HepG2 (cell line): ENCODE results near the gene JAZF1. TPM values are rescaled to one million over a fixed set of nuclear protein-coding genes. Genes with fewer than 3 reads are reported as not detected.

Source experiments
- ATAC-seq: fragments of 200-7000 bp; cut with Tn5 transposase; 3 replicates; pipeline ENCODE4 v1.9.1; 2020; ENCODE audit warnings: mild to moderate bottlenecking, moderate library complexity
- BruUV-seq: library from RNA; stranded (reverse); fragments of 400-500 nt; replicated peaks from 2 replicates; lab custom pipeline; 2021; lab: Mats Ljungman, UMichigan
- CTCF ChIA-PET: fragments of 300-600 bp; formaldehyde crosslinking; extraction: SDS; loops from one replicate; lab custom pipeline; 2021; ENCODE audit warnings: low total read pairs, inconsistent platforms, low intra/inter-chr PET ratio; lab: Yijun Ruan, JAX
- POLR2A ChIA-PET: fragments of 350-600 bp; sonication (Branson Sonifier 250); formaldehyde crosslinking; loops from one replicate; lab custom pipeline; 2020; ENCODE audit warnings: antibody characterized with exemption, inconsistent platforms; lab: Yijun Ruan, JAX
- DNase-seq: peaks from one replicate; pipeline ENCODE4 v3.0.0-alpha.2; 2015; ENCODE audit warnings: low spot score
- FAIRE-seq: peaks from 3 replicates; lab custom pipeline; 2011; peaks lifted over from hg19 to GRCh38; lab: Jason Lieb, UNC
- H2AFZ ChIP-seq: one replicate; pipeline ENCODE4 v1.6.1; 2011; ENCODE audit warnings: low read length, inconsistent platforms
- H3K27ac ChIP-seq: fragments of 300-600 bp; 3 replicates; pipeline ENCODE4 v1.8.0; 2011; ENCODE audit warnings: mixed run types, mild to moderate bottlenecking, mixed read lengths, low read length, inconsistent platforms; ENCODE audit not compliant: insufficient read depth; ENCODE audit errors: extremely low read length
- H3K27me3 ChIP-seq, 2 experiments: fragments of 200-600 bp in 1 of 2; 2 replicates in 1 of 2; 3 replicates in 1 of 2; pipeline versions ENCODE4 v1.6.0 to v1.8.0; 2011; ENCODE audit warnings: low read length in 2 of 2, mild to moderate bottlenecking in 2 of 2, moderate library complexity in 2 of 2, inconsistent platforms in 1 of 2; ENCODE audit not compliant: insufficient read depth in 2 of 2, control insufficient read depth in 1 of 2
- H3K36me3 ChIP-seq, 2 experiments: fragments of 200-600 bp in 1 of 2; replicated peaks in 1 of 2; 2 replicates in 1 of 2; 3 replicates in 1 of 2; pipeline versions ENCODE4 v1.5.1 to v1.8.0; 2011; ENCODE audit warnings: low read length in 2 of 2, inconsistent platforms in 1 of 2; ENCODE audit not compliant: insufficient read depth in 2 of 2, control insufficient read depth in 1 of 2
- H3K4me1 ChIP-seq: 2 replicates; pipeline ENCODE4 v1.5.1; 2012; ENCODE audit warnings: low read length, inconsistent platforms; ENCODE audit not compliant: insufficient read depth
- H3K4me2 ChIP-seq: 2 replicates; pipeline ENCODE4 v1.6.0; 2011; ENCODE audit warnings: low read depth, low read length, inconsistent platforms
- H3K4me3 ChIP-seq, 3 experiments: fragments of 200-600 bp in 1 of 3; sonication (generic), shearing (Covaris generic) in 1 of 3; replicated peaks in 1 of 3; 2 replicates each; pipeline ENCODE4 v1.5.1; 2011 to 2016; ENCODE audit warnings: low read length in 3 of 3, inconsistent platforms in 2 of 3, low read depth in 2 of 3, mild to moderate bottlenecking in 2 of 3, control low read depth in 1 of 3, mixed read lengths in 1 of 3; ENCODE audit not compliant: insufficient read depth in 1 of 3
- H3K79me2 ChIP-seq: one replicate; pipeline ENCODE4 v1.6.1; 2011; ENCODE audit warnings: low read length, inconsistent platforms; ENCODE audit not compliant: insufficient read depth
- H3K9ac ChIP-seq: 2 replicates; pipeline ENCODE4 v1.6.0; 2011; ENCODE audit warnings: mild to moderate bottlenecking, low read depth, low read length, inconsistent platforms; ENCODE audit not compliant: insufficient read depth
- H3K9me3 ChIP-seq: 2 replicates; pipeline ENCODE4 v1.5.1; 2012; ENCODE audit warnings: mild to moderate bottlenecking, low read length
- H4K20me1 ChIP-seq: 2 replicates; pipeline ENCODE4 v1.6.0; 2011; ENCODE audit warnings: inconsistent platforms, mild to moderate bottlenecking, low read length, moderate library complexity; ENCODE audit not compliant: insufficient read depth
- AKAP8 ChIP-seq: sonication (generic); formaldehyde crosslinking; IDR thresholded peaks from 2 replicates; pipeline ENCODE4 v1.5.1; 2020; ENCODE audit warnings: mild to moderate bottlenecking, missing genetic modification reagents
- FLYWCH1 ChIP-seq: sonication (generic); formaldehyde crosslinking; IDR thresholded peaks from 2 replicates; pipeline ENCODE4 v1.8.1; 2023; ENCODE audit warnings: mild to moderate bottlenecking, missing genetic modification reagents
- KAT2B ChIP-seq: fragments of 150-350 bp; IDR thresholded peaks from 2 replicates; pipeline ENCODE4 v1.6.1; 2014; ENCODE audit warnings: low read depth, low read length, borderline replicate concordance
- PHF5A ChIP-seq: IDR thresholded peaks from one replicate; pipeline ENCODE4 v1.6.1; 2018; ENCODE audit warnings: low read depth, missing genetic modification reagents; ENCODE audit not compliant: unreplicated experiment
- SAFB2 ChIP-seq: sonication (generic); formaldehyde crosslinking; IDR thresholded peaks from 2 replicates; pipeline ENCODE4 v1.5.1; 2020; ENCODE audit warnings: missing genetic modification reagents, low read depth, mild to moderate bottlenecking, borderline replicate concordance
- ZMYM2 ChIP-seq: sonication (generic); formaldehyde crosslinking; IDR thresholded peaks from 2 replicates; pipeline ENCODE4 v1.8.0; 2022; ENCODE audit warnings: mild to moderate bottlenecking, missing genetic modification reagents
- ZNF121 ChIP-seq: sonication (generic); formaldehyde crosslinking; IDR thresholded peaks from 2 replicates; pipeline ENCODE4 v1.5.0; 2020; ENCODE audit warnings: mild to moderate bottlenecking, missing genetic modification reagents
- ZNF773 ChIP-seq: sonication (generic); formaldehyde crosslinking; IDR thresholded peaks from 2 replicates; pipeline ENCODE4 v1.4.0; 2020; ENCODE audit warnings: missing genetic modification reagents, borderline replicate concordance
- ZSCAN30 ChIP-seq: sonication (generic); formaldehyde crosslinking; IDR thresholded peaks from 2 replicates; pipeline ENCODE4 v1.5.0; 2020; ENCODE audit warnings: mild to moderate bottlenecking, missing genetic modification reagents
- ZZZ3 ChIP-seq: sonication (generic); formaldehyde crosslinking; IDR thresholded peaks from 2 replicates; pipeline ENCODE4 v1.4.0; 2020; ENCODE audit warnings: missing genetic modification reagents, mild to moderate bottlenecking, borderline replicate concordance
- WGBS: methylation state at CpG from one replicate; pipeline ENCODE4 v1.1.6; 2017; ENCODE audit warnings: low lambda C conversion rate; 5-methylcytosine and 5-hydroxymethylcytosine counted together
- in situ Hi-C: cut with HindIII; loops from 2 replicates; pipeline ENCODE4 v1.10.0; 2017; ENCODE audit warnings: low pct_unique_long_range_greater_than_20kb; ENCODE audit not compliant: extremely low pct_ligation_motif_present
- intact Hi-C: fragments of 100-400 bp; cut with micrococcal nuclease; formaldehyde crosslinking; loops from one replicate; pipeline ENCODE4 v1.10.0; 2022; ENCODE audit not compliant: unreplicated experiment
- polyA plus RNA-seq, 8 experiments: library from polyadenylated mRNA; depleted of rRNA in 3 of 8; stranded (reverse) in 7 of 8; unstranded in 1 of 8; fragments of >200 nt; fragmentation: Illumina TruSeq in 4 of 8; extraction: Trizol in 4 of 8; gene quantifications; 2 replicates each; pipeline versions ENCODE4 v1.2.1 to v1.2.3, GENCODE V29; 2011 to 2016; ENCODE audit warnings: low read depth in 4 of 8, missing spikeins in 1 of 8, mixed read lengths in 1 of 8; ENCODE audit not compliant: insufficient read depth in 1 of 8
- total RNA-seq, 5 experiments: library from RNA; depleted of rRNA; stranded (reverse); fragments of >200 nt; fragmentation: Illumina TruSeq; extraction: Trizol; gene quantifications; 2 replicates each; pipeline ENCODE4 v1.2.3, GENCODE V29; 2016; ENCODE audit warnings: low read depth in 1 of 5
- TF ChIP-seq, protein P1 (sequence below): sonication (generic); formaldehyde crosslinking; IDR thresholded peaks from 2 replicates; pipeline ENCODE4 v1.4.0; 2020; ENCODE audit warnings: missing genetic modification reagents
- TF ChIP-seq, protein P2 (sequence below): fragments of 450-650 bp; IDR thresholded peaks from 2 replicates; pipeline ENCODE4 v1.6.1; 2017; ENCODE audit warnings: mild to moderate bottlenecking
- TF ChIP-seq, protein P3 (sequence below): sonication (generic); formaldehyde crosslinking; IDR thresholded peaks from 2 replicates; pipeline ENCODE4 v1.4.0; 2020; ENCODE audit warnings: mild to moderate bottlenecking, missing genetic modification reagents
- TF ChIP-seq, protein P4 (sequence below): sonication (generic); formaldehyde crosslinking; IDR thresholded peaks from 2 replicates; pipeline ENCODE4 v1.5.0; 2020; ENCODE audit warnings: mild to moderate bottlenecking, missing genetic modification reagents
- TF ChIP-seq, protein P5 (sequence below): sonication (generic); formaldehyde crosslinking; IDR thresholded peaks from 2 replicates; pipeline ENCODE4 v1.9.0; 2021; ENCODE audit warnings: missing genetic modification reagents, borderline replicate concordance

The JAZF1 gene
- total and polyA plus RNA-seq, 2 of the 13 experiments (the other 11 are each of a cell fraction or from before 2014, with no cell fraction given), result not detected

DNA sequence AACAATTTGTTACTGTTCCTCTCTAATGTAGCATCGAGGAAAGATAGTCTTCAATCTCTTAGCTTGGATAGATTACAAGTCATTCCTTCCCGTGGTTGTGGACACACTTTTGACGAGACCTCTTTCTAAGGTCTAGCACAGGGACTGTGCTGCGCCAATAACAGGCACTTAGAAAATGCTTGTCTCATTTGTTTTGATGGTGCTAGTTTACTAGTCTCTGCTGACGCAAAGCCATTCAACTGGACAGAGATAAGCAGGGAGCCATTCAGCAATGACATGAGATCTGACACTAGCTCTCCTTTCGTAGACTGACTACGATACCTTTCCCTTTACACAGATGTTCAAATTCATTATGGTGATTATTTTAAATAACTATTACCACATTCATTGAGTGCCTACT, 6.4 kb upstream of the JAZF1 start:
- WGBS, result 26% methylated on average over 7 of the region's 7 CpGs
- Histone ChIP-seq H3K79me2 (no peaks in the 10 kb centered on the region), H3K4me2 (no peak overlapping the region), H3K4me3 (no peak overlapping the region), H2AFZ (no peak overlapping the region), H3K36me3 (no peaks in the 10 kb centered on the region), H3K9me3 (no peaks in the 10 kb centered on the region), H3K4me1 (no peaks in the 10 kb centered on the region), H3K27me3 (peaks cover 0 to 7% of the 10 kb centered on the region in 2 experiments; a peak in 2 of 5 replicates), H3K27ac (no peak overlapping the region), H3K9ac (no peak overlapping the region), H4K20me1 (no peaks in the 10 kb centered on the region)
- POLR2A ChIA-PET, result no interaction called here
- ATAC-seq, result no peak
- BruUV-seq, result no TSS peak
- intact Hi-C loops (no loop called here), in situ Hi-C loops (no loop called here)
- CTCF ChIA-PET, result no interaction called here
- no peak for FAIRE-seq
- DNase-seq, result no peak
- TF ChIP-seq ZNF121 (CRISPR knock-in tag) (no peak), FLYWCH1 (no peak), ZMYM2 (no peak), ZSCAN30 (CRISPR knock-in tag) (no peak), ZZZ3 (no peak), AKAP8 (CRISPR knock-in tag) (no peak), SAFB2 (no peak), PHF5A (CRISPR knock-in tag) (no peak), KAT2B (no peak), ZNF773 (CRISPR knock-in tag) (no peak)
- TF ChIP-seq, protein P1, sequence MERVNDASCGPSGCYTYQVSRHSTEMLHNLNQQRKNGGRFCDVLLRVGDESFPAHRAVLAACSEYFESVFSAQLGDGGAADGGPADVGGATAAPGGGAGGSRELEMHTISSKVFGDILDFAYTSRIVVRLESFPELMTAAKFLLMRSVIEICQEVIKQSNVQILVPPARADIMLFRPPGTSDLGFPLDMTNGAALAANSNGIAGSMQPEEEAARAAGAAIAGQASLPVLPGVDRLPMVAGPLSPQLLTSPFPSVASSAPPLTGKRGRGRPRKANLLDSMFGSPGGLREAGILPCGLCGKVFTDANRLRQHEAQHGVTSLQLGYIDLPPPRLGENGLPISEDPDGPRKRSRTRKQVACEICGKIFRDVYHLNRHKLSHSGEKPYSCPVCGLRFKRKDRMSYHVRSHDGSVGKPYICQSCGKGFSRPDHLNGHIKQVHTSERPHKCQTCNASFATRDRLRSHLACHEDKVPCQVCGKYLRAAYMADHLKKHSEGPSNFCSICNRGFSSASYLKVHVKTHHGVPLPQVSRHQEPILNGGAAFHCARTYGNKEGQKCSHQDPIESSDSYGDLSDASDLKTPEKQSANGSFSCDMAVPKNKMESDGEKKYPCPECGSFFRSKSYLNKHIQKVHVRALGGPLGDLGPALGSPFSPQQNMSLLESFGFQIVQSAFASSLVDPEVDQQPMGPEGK (CRISPR knock-in tag), result no peak
- TF ChIP-seq, protein P2, sequence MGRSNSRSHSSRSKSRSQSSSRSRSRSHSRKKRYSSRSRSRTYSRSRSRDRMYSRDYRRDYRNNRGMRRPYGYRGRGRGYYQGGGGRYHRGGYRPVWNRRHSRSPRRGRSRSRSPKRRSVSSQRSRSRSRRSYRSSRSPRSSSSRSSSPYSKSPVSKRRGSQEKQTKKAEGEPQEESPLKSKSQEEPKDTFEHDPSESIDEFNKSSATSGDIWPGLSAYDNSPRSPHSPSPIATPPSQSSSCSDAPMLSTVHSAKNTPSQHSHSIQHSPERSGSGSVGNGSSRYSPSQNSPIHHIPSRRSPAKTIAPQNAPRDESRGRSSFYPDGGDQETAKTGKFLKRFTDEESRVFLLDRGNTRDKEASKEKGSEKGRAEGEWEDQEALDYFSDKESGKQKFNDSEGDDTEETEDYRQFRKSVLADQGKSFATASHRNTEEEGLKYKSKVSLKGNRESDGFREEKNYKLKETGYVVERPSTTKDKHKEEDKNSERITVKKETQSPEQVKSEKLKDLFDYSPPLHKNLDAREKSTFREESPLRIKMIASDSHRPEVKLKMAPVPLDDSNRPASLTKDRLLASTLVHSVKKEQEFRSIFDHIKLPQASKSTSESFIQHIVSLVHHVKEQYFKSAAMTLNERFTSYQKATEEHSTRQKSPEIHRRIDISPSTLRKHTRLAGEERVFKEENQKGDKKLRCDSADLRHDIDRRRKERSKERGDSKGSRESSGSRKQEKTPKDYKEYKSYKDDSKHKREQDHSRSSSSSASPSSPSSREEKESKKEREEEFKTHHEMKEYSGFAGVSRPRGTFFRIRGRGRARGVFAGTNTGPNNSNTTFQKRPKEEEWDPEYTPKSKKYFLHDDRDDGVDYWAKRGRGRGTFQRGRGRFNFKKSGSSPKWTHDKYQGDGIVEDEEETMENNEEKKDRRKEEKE, result no peak
- TF ChIP-seq, protein P3, sequence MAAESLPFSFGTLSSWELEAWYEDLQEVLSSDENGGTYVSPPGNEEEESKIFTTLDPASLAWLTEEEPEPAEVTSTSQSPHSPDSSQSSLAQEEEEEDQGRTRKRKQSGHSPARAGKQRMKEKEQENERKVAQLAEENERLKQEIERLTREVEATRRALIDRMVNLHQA (CRISPR knock-in tag), result no peak
- TF ChIP-seq, protein P4, sequence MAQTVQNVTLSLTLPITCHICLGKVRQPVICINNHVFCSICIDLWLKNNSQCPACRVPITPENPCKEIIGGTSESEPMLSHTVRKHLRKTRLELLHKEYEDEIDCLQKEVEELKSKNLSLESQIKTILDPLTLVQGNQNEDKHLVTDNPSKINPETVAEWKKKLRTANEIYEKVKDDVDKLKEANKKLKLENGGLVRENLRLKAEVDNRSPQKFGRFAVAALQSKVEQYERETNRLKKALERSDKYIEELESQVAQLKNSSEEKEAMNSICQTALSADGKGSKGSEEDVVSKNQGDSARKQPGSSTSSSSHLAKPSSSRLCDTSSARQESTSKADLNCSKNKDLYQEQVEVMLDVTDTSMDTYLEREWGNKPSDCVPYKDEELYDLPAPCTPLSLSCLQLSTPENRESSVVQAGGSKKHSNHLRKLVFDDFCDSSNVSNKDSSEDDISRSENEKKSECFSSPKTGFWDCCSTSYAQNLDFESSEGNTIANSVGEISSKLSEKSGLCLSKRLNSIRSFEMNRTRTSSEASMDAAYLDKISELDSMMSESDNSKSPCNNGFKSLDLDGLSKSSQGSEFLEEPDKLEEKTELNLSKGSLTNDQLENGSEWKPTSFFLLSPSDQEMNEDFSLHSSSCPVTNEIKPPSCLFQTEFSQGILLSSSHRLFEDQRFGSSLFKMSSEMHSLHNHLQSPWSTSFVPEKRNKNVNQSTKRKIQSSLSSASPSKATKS (CRISPR knock-in tag), result no peak
- TF ChIP-seq, protein P5, sequence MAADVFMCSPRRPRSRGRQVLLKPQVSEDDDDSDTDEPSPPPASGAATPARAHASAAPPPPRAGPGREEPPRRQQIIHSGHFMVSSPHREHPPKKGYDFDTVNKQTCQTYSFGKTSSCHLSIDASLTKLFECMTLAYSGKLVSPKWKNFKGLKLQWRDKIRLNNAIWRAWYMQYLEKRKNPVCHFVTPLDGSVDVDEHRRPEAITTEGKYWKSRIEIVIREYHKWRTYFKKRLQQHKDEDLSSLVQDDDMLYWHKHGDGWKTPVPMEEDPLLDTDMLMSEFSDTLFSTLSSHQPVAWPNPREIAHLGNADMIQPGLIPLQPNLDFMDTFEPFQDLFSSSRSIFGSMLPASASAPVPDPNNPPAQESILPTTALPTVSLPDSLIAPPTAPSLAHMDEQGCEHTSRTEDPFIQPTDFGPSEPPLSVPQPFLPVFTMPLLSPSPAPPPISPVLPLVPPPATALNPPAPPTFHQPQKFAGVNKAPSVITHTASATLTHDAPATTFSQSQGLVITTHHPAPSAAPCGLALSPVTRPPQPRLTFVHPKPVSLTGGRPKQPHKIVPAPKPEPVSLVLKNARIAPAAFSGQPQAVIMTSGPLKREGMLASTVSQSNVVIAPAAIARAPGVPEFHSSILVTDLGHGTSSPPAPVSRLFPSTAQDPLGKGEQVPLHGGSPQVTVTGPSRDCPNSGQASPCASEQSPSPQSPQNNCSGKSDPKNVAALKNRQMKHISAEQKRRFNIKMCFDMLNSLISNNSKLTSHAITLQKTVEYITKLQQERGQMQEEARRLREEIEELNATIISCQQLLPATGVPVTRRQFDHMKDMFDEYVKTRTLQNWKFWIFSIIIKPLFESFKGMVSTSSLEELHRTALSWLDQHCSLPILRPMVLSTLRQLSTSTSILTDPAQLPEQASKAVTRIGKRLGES (CRISPR knock-in tag), result no peak
